ENCODE measurements around the gene SERPINB1.

SERPINB1 gene

DNA sequence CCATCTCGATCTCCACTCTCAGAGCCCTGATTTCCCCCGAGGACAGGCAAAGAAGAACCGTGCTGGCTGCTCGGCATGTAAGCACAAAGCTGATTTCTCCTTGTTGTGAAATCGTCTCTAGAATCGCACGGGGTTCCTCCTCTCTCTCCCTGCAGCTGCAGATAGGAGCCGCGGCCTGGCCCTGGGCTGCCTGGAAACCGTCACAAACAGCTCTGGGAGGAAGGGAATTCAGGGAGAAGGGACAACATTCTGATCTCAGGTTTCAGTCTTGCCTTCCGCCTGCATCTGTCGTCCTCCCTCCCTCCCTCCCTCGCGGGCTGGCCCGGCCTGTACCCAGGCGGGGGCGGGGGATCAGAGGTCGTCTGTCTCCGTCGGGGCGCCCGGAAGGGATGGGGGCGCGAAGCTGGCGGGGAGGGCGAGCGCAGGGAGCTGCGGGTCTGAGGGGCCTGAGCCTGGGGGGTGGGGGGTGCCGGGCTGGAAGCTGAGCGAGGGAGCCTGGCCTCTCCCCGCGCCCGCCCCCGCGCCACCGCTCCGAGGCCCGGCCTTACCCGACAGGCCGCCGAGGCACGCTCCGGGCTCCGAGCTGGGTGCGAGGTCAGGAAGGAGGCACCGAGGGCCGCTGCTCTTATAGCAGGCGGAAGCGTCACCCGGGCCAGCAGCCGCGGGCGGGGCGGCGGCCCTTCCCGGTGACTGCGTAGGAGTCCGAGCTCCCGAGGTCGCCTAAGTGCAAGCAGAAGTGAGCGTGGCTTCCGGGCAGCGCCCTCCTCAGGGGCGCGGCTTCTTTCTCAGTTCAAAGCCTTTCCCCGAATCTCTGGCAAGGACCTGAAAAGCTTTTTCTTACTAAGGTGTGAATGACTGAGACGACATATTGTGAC is at the start of gene SERPINB1:
TSS of gene SERPINB1 (minus strand) at position 600 of the 875 bp plus-strand sequence. CDS start 1,277 bp downstream, outside the sequence.
- peak within 1 kb of the TSS; percentile 76 for H3K4me2 ChIP-seq (ENCODE audit: insufficient read depth, low read length)
- no peaks in the 10 kb centered on the region for H3K27me3 ChIP-seq (ENCODE audit: insufficient read depth, low read length, poor library complexity)
- TF ChIP-seq EZH2 (IDR thresholded peaks at IDR 0.05; ENCODE audit: borderline replicate concordance, low read depth, low read length, severe bottlenecking) (no peak), CTCF (IDR thresholded peaks at IDR 0.05; ENCODE audit: borderline replicate concordance, extremely low read depth, low read length, poor library complexity, severe bottlenecking) (no peak)
- H3K4me1 ChIP-seq (ENCODE audit: insufficient read depth, low read length) = peaks cover 31% of the 10 kb centered on the region
- H3K36me3 ChIP-seq (ENCODE audit: insufficient read depth, low read length) = peaks cover 14% of the 10 kb centered on the region; the same call in 1 of the 2 replicates
- no peaks in the 10 kb centered on the region for H3K9me3 ChIP-seq (ENCODE audit: insufficient read depth, low read length, severe bottlenecking)
- peak; percentile 83 for ATAC-seq (ENCODE audit: insufficient read depth, low read depth)
- H2AFZ ChIP-seq (ENCODE audit: low read depth, low read length) = peak within 1 kb of the TSS; percentile 73
- peak within 1 kb of the TSS; percentile 71 for H3K27ac ChIP-seq (ENCODE audit: low read length)
- no peaks in the 10 kb centered on the region for H4K20me1 ChIP-seq (ENCODE audit: insufficient read depth, low read length)
- peak; percentile 64 for DNase-seq
- H3K4me3 ChIP-seq (ENCODE audit: low read depth in 1 of 2, low read length in 2 of 2) = peak within 1 kb of the TSS; percentile 17 to 55; a peak in 3 of 4 replicates
- peaks cover 6% of the 10 kb centered on the region for H3K79me2 ChIP-seq (ENCODE audit: insufficient read depth, low read length)
- peak within 1 kb of the TSS; percentile 56 for H3K9ac ChIP-seq (ENCODE audit: low read depth, low read length)

DNA sequence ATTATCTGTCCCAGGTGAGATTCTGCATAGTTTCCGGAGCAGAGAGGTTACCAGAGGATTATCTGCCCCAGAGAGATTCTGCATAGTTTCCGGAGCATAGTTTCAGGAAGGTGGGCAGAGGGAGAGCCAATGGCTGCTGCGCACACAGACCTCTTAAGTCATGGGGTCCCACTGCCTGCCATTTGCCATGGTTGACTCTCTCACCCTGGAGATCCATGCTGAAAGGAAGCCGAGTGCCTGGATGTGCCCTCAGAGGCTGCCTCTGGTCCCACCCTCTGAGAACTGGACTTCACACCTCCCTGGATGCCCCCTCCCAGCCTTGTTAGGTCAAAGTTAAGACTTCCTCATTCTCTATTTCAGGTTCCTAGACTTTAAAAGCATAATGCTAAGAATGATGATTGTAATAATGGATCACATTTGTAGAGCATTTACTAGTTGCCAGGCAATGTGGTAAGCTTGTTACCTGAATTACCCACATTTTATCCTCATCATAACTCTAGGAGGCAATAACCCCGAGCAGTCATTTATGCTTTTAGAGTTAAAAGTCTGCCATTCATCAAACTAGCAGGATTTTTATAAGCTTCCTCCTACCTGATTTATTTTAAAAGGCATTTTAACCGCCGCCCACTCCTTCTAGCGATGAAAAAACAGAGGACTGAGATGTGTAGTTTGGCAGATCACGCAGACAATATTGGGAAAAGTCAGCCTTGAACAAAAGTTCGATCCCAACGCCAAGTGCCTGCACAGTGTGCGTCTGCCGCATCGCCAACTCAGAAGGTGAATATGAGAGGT is 49.5 kb upstream of the SERPINB1 start:
- Histone ChIP-seq H3K36me3 (ENCODE audit: insufficient read depth, low read length) (no peaks in the 10 kb centered on the region), H3K9me3 (ENCODE audit: insufficient read depth, low read length, severe bottlenecking) (no peaks in the 10 kb centered on the region), H3K9ac (ENCODE audit: low read depth, low read length) (peak overlapping the region; percentile 59), H3K27ac (ENCODE audit: low read length) (peak overlapping the region; percentile 66), H3K4me1 (ENCODE audit: insufficient read depth, low read length) (peaks cover 21% of the 10 kb centered on the region), H3K27me3 (ENCODE audit: insufficient read depth, low read length, poor library complexity) (no peaks in the 10 kb centered on the region), H2AFZ (ENCODE audit: low read depth, low read length) (peak overlapping the region; percentile 77), H3K79me2 (ENCODE audit: insufficient read depth, low read length) (no peaks in the 10 kb centered on the region), H3K4me2 (ENCODE audit: insufficient read depth, low read length) (peak overlapping the region; percentile 69), H4K20me1 (ENCODE audit: insufficient read depth, low read length) (no peaks in the 10 kb centered on the region), H3K4me3 (ENCODE audit: low read depth in 1 of 2, low read length in 2 of 2) (peak overlapping the region; percentile 30 to 61; a peak in 3 of 4 replicates)
- TF ChIP-seq CTCF (IDR thresholded peaks at IDR 0.05; ENCODE audit: borderline replicate concordance, extremely low read depth, low read length, poor library complexity, severe bottlenecking) (no peak), EZH2 (IDR thresholded peaks at IDR 0.05; ENCODE audit: borderline replicate concordance, low read depth, low read length, severe bottlenecking) (no peak)
- DNase-seq (peak; percentile 29), ATAC-seq (ENCODE audit: insufficient read depth, low read depth) (peak; percentile 54; the same call in 2 of the 3 replicates)

DNA sequence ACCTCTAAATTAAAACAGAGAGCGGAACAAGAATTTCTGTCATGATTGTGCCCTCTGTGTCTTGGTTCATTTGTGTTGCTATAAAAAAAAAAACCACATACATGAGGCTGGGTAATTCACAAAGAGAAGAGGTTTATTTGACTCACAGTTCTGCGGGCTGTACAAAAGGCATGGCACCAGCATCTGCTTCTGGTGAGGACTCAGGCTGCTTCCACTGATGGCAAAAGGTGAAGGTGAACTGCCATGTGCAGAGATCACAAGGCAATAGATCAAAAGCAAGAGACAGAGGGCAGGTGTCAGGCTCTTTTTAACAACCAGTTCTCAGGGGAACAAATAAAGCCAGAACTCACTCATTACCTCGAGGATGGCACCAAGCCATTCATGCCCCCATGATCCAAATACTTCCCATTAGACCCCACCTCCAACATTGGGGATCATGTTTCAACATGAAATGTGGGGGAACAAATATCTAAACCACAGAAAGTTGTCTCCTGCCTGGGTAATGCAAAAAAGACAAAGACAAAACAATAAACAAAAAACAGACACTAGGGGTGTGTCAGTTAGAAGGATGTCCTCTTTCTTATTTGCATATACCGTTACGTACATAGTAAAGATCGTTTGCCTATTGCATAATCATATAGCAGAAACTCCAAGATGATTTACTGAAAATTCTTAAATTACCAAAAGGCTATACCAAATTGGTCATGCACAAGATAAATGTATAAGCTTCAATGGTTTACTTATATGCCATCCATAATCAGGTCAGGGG is 44.5 kb upstream of the SERPINB1 start:
- no peak for ATAC-seq (ENCODE audit: insufficient read depth, low read depth)

More for the DNA sequence above, 44.5 kb upstream of the SERPINB1 start:
- H3K79me2 ChIP-seq (ENCODE audit: insufficient read depth, low read length) = no peaks in the 10 kb centered on the region
- H3K27me3 ChIP-seq (ENCODE audit: insufficient read depth, low read length, poor library complexity) = no peaks in the 10 kb centered on the region
- H4K20me1 ChIP-seq (ENCODE audit: insufficient read depth, low read length) = no peaks in the 10 kb centered on the region
- no peaks in the 10 kb centered on the region for H3K36me3 ChIP-seq (ENCODE audit: insufficient read depth, low read length)
- H3K4me1 ChIP-seq (ENCODE audit: insufficient read depth, low read length) = peaks cover 8% of the 10 kb centered on the region
- no peak overlapping the region for H3K4me3 ChIP-seq (ENCODE audit: low read depth in 1 of 2, low read length in 2 of 2)
- no peak overlapping the region for H3K27ac ChIP-seq (ENCODE audit: low read length)
- H3K9me3 ChIP-seq (ENCODE audit: insufficient read depth, low read length, severe bottlenecking) = no peaks in the 10 kb centered on the region
- H2AFZ ChIP-seq (ENCODE audit: low read depth, low read length) = no peak overlapping the region
- no peak for TF ChIP-seq CTCF (IDR thresholded peaks at IDR 0.05; ENCODE audit: borderline replicate concordance, extremely low read depth, low read length, poor library complexity, severe bottlenecking)
- no peak for TF ChIP-seq EZH2 (IDR thresholded peaks at IDR 0.05; ENCODE audit: borderline replicate concordance, low read depth, low read length, severe bottlenecking)
- H3K9ac ChIP-seq (ENCODE audit: low read depth, low read length) = no peak overlapping the region
- H3K4me2 ChIP-seq (ENCODE audit: insufficient read depth, low read length) = no peak overlapping the region
- DNase-seq = no peak
